GM12864 (cell line): ENCODE results near the gene VPS13D.

ENCODE experiments used
- DNase-seq: peaks from one replicate; pipeline ENCODE4 v3.0.0-alpha.2; 2011; ENCODE audit warnings: low read depth
- H3K4me3 ChIP-seq: 2 replicates; pipeline ENCODE4 v1.5.1; 2011; ENCODE audit warnings: mild to moderate bottlenecking, low read depth, low read length, control low read depth
- CTCF ChIP-seq: IDR thresholded peaks from 2 replicates; pipeline ENCODE4 v1.5.1; 2011; ENCODE audit warnings: low read depth, mild to moderate bottlenecking, moderate library complexity, low read length, control low read depth, inconsistent platforms; ENCODE audit errors: missing control alignments

VPS13D gene

GRCh38 chr1:12443151-12443550, 213.3 kb downstream of the VPS13D start:
- no peak for DNase-seq
- TF ChIP-seq CTCF: no peak
- no peak overlapping the region for H3K4me3 ChIP-seq

GRCh38 chr1:12444329-12444841, 214.6 kb downstream of the VPS13D start:
- TF ChIP-seq CTCF: no peak
- no peak overlapping the region for H3K4me3 ChIP-seq
- DNase-seq: no peak

GRCh38 chr1:12445257-12445656, 215.4 kb downstream of the VPS13D start:
- no peak for DNase-seq
- no peak for TF ChIP-seq CTCF
- no peak overlapping the region for H3K4me3 ChIP-seq

GRCh38 chr1:12446593-12446992, 216.8 kb downstream of the VPS13D start:
- no peak for TF ChIP-seq CTCF
- no peak for DNase-seq

GRCh38 chr1:12447307-12447706, 217.5 kb downstream of the VPS13D start:
- no peak overlapping the region for H3K4me3 ChIP-seq
- no peak for TF ChIP-seq CTCF
- DNase-seq: no peak

More at GRCh38 chr1:12446593-12446992, 216.8 kb downstream of the VPS13D start:
- no peak overlapping the region for H3K4me3 ChIP-seq

- no peak overlapping the region for H3K4me3 ChIP-seq
- no peak for TF ChIP-seq CTCF
- DNase-seq: no peak
Measured at GRCh38 chr1:12447849-12448312, 218.1 kb downstream of the VPS13D start.

- no peak for TF ChIP-seq CTCF
- no peak for DNase-seq
- H3K4me3 ChIP-seq: no peak overlapping the region
Measured at GRCh38 chr1:12448746-12449177, 218.9 kb downstream of the VPS13D start.
